HFF-Myc (cell line): Measurements from ENCODE around the gene CDH12.
A peak's percentile ranks its signal among the peaks of the same experiment; 100 is the strongest.

ENCODE experiments used
- DNase-seq: peaks from one replicate; pipeline ENCODE4 v3.0.0-alpha.2; 2011; ENCODE audit warnings: low read depth; ENCODE audit errors: extremely low read depth
- H3K4me3 ChIP-seq: replicated peaks from 2 replicates; pipeline ENCODE4 v1.5.1; 2011; ENCODE audit warnings: low read depth, mild to moderate bottlenecking, control low read depth, low read length
- TF ChIP-seq, protein P1 (sequence below): IDR thresholded peaks from 2 replicates; pipeline ENCODE4 v1.5.1; 2012; ENCODE audit warnings: mild to moderate bottlenecking, low read depth, low read length, control low read depth; ENCODE audit errors: missing control alignments

CDH12 gene

DNA sequence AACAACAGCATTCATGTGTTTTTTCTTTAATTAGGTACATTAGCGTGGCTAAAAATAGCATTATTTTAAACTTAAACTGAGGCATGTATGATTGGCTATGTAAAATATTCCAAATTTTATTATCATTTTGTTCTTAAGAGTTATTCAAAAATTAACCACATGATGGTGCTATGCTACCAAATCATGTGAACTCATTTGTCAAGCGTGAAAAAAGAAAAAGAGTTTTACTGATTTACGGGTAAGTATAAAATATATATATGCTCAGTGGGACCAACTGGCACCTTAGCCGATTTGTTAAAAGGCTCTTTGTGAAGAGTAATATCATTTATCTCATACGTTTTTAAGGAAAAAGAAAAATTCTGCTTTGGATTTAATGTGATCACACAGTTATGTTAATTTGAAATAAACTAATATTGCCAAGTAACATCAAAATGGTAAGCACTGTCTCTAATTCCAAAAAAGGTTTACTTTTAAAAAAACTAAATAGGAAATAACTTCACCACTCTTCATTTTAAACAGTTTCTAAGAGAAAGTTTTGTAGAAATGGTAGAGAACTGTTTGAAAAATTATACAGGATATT lies 1042.3 kb downstream of the CDH12 start:
- H3K4me3 ChIP-seq: no peak overlapping the region
- TF ChIP-seq, protein P1, sequence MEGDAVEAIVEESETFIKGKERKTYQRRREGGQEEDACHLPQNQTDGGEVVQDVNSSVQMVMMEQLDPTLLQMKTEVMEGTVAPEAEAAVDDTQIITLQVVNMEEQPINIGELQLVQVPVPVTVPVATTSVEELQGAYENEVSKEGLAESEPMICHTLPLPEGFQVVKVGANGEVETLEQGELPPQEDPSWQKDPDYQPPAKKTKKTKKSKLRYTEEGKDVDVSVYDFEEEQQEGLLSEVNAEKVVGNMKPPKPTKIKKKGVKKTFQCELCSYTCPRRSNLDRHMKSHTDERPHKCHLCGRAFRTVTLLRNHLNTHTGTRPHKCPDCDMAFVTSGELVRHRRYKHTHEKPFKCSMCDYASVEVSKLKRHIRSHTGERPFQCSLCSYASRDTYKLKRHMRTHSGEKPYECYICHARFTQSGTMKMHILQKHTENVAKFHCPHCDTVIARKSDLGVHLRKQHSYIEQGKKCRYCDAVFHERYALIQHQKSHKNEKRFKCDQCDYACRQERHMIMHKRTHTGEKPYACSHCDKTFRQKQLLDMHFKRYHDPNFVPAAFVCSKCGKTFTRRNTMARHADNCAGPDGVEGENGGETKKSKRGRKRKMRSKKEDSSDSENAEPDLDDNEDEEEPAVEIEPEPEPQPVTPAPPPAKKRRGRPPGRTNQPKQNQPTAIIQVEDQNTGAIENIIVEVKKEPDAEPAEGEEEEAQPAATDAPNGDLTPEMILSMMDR: no peak
- no peak for DNase-seq

DNA sequence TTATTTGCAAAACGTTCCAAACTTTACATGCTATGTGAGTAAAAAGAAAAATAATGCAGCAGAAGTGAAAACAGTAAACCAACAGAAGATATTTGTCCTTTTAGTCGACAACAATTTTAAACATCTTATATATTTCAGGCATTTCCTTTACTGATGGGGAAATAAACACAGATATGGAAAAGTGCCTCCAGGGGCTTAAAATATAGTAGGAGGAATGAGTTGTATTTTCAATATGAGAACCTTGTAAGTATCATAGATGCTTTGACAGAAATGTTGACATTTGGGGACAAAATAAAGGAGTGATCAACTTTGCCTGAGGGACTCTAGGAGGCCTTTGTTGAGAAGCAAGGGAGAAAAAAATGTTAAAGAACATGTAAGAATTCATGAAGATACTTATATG lies 1043.5 kb downstream of the CDH12 start:
- H3K4me3 ChIP-seq: no peak overlapping the region
- TF ChIP-seq, protein P1: no peak
- no peak for DNase-seq

DNA sequence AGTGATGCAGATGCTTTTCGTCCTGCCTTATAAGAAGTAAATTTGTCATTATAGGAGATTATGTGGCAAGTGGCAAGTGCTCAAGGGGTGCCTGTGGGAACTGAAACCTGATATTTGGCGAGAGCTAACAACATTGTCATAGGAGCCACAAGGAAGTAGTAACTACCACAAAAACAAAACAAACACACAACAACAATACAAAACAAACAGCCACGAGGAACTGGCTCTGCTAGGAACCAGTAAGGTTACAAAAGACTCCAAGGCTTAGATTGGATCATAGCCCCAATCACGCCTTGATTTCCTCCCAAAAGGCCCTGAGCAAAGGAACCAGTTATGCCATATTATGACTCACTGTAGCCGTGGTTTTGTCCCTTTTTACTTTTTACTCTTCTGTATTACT lies 1045.2 kb downstream of the CDH12 start:
- H3K4me3 ChIP-seq: no peak overlapping the region
- TF ChIP-seq, protein P1: no peak
- no peak for DNase-seq

DNA sequence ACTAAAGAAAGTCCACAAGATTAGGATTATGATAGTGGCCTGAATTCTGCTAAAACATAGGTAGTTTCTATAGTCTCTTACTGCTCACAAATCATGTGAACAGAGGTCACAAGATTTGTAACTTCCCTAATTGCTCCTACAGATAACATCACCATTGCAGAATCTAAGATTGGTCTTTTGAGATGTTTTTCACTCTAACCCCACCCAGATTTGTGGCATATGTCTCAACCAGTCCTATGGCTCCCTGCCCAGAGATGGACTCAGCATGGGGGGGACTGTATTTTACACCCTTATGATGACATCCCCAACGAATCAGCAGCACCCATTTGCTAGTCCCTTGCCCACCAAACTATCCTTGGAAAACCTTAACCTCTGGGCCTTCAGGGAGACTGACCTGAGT lies 1046.2 kb downstream of the CDH12 start:
- DNase-seq: no peak
- H3K4me3 ChIP-seq: no peak overlapping the region
- TF ChIP-seq, protein P1: no peak

DNA sequence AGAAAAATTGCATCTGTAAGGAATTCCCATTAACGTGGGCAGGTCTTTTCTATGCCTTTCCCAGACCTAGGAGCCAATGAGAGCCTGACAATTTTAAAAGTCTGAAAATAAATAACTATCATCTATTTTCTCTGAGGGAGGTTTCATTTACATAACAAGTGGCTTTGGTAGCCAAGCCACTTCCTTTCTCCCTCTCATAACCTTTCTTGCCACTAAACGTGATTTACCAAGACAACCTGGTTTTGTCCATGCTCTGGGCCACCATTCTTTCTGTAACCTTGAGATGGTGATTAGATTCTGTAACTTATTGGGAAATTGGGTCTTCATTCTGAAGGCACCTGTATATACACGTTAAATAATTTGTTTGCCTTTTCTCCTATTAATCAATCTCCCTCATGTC lies 1046.9 kb downstream of the CDH12 start:
- no peak for DNase-seq
- TF ChIP-seq, protein P1: no peak
- no peak overlapping the region for H3K4me3 ChIP-seq

DNA sequence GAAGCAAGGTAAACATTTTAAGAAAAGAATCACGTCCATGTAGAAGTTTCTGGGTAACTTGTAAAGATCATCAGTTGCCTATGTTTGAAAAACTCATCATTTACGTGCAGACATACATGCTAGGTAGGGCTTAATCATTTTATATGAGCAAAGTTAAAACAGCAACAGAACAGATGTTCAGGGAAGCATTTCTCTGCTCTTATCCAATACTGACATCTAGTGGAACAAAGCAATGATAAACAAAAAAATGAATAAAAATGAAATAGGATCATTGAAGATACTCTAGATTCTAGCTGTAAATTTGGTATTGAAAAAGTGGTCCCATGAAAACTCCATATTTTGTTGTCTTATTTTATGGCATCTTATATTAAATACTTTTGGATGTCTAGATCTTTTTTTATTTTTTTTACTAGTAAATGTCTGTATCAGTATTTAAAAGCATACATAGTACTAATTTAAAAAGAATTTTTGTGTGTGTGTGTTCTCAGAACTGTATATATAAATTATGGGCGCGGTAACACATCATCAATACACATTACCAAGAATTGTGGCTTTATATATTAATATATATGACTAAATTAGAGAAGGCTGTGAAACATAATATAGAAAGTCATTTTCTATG lies 1050.2 kb downstream of the CDH12 start:
- no peak overlapping the region for H3K4me3 ChIP-seq
- DNase-seq: no peak
- TF ChIP-seq, protein P1: peak; percentile 7

DNA sequence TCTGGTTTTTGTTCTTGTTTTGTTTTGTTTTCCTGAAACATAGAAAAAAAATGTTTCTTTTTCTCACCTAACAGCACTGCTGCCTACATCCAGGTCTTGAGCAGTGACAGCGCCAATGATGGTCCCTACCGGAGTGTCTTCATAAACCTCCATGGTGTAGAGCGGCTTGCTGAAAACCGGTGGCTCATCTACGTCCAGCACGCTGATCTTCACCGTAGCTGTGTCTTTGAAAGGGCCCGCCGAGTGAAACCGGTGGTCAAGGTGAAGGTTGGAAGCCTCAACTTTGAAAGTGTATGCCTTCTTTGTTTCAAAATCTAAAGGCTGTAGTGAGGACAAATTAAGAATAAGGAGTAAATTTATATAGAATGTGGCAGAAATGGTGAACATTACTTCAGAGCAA lies 1051.0 kb downstream of the CDH12 start:
- H3K4me3 ChIP-seq: no peak overlapping the region
- TF ChIP-seq, protein P1: no peak
- no peak for DNase-seq
